ENCODE measurements around the gene TRAF1. TPM values are rescaled to one million over a fixed set of nuclear protein-coding genes. Genes with fewer than 3 reads are reported as not detected.

The TRAF1 gene
- total RNA-seq, 3 donors from 2014 or later, result 4.9 to 8.6 (median 7.3) TPM

DNA sequence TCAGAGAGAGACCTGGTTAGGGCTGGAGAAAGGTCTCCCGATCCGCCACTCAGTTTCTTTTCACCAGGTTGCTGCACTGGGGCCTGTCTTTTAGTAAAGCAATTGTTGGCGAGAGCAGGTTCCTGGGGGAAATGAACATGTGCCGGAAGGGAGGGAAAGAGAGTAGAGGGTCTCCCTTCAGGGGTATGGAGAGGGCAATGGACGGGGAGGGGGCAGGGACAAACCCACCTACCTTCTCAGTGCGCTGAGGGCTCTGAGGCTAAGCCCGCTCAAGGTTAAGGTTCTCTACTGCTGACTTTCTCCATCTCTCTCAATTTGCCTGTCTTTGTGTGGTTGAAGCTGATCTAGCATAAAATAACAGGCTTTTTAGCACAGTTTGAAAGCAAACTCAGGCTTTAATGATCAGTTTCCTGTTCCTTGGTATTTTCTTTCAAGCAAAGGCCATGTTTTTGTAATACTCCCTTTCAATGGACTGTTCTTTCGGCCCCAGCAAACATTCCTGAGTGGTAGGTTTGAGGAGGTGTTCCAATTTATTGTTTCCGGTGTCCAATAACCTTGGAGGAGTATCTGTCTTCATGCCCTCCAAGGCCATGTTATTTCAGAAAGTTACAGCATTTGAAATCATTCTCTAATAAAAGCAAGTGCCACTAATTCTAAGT is 25.5 kb upstream of the TRAF1 start:
- no peak for DNase-seq (ENCODE audit: low spot score in 2 of 2)
- Histone ChIP-seq H3K4me3 (no peak overlapping the region), H3K4me1 (no peaks in the 10 kb centered on the region), H3K27me3 (no peaks in the 10 kb centered on the region), H3K27ac (no peak overlapping the region), H3K9me3 (no peaks in the 10 kb centered on the region), H3K36me3 (no peaks in the 10 kb centered on the region)
- TF ChIP-seq POLR2AphosphoS5 (IDR thresholded peaks at IDR 0.05) (no peak), POLR2A (IDR thresholded peaks at IDR 0.05) (no peak)
- intact Hi-C loops (cut with DNase I; ENCODE audit: low total_unique reads), result no loop called here

DNA sequence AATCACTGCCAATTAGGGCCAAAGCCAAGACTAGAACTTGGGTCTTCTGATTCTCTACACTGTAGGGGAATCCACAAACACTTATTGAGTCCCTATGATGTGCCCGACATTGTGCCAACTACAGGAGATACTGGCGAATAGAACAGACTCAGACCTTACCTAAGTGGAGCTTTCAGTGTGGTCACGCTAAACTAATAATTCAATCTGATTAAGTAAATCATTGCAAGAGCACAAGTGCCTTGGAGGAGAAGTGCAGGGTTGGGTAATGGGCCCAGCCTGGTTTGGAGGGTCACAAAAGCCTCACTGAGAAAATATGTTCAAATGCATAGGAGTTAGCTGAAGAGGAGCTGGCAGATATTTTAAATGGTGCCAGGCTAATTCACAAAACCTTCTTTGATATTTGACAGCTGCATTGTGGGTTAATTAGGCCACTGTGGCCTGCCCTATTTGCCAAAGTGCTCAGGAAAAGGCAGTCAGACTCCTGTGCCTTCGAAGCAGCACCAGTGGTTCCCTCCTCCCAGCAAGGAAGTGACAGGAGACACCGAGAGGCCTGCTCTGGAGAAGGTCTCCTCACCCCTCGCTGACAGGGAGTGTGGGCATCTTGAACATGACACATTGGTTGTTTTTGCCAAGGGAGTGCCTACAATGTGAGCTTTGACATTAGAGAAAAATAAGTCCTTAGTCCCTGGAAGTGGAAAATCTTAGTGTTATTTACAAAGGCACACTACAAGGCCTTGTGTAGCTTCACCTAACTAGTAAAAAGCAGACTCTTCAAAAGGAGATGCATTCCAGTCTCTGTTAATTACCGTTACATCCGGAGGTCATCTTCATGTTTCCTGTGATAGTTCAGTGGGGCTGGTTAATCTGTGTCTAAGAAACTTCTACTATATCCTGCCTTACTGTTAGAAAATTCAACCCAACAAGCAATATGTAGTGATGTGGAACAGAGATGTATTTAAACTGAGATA is 24.1 kb upstream of the TRAF1 start:
- Histone ChIP-seq H3K4me3 (no peak overlapping the region), H3K27me3 (no peaks in the 10 kb centered on the region), H3K27ac (no peak overlapping the region), H3K36me3 (no peaks in the 10 kb centered on the region), H3K9me3 (no peaks in the 10 kb centered on the region), H3K4me1 (no peaks in the 10 kb centered on the region)
- TF ChIP-seq, protein P1, sequence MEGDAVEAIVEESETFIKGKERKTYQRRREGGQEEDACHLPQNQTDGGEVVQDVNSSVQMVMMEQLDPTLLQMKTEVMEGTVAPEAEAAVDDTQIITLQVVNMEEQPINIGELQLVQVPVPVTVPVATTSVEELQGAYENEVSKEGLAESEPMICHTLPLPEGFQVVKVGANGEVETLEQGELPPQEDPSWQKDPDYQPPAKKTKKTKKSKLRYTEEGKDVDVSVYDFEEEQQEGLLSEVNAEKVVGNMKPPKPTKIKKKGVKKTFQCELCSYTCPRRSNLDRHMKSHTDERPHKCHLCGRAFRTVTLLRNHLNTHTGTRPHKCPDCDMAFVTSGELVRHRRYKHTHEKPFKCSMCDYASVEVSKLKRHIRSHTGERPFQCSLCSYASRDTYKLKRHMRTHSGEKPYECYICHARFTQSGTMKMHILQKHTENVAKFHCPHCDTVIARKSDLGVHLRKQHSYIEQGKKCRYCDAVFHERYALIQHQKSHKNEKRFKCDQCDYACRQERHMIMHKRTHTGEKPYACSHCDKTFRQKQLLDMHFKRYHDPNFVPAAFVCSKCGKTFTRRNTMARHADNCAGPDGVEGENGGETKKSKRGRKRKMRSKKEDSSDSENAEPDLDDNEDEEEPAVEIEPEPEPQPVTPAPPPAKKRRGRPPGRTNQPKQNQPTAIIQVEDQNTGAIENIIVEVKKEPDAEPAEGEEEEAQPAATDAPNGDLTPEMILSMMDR (IDR thresholded peaks at IDR 0.05), result no peak
- no peak for TF ChIP-seq POLR2AphosphoS5 (IDR thresholded peaks at IDR 0.05)
- no peak for TF ChIP-seq POLR2A (IDR thresholded peaks at IDR 0.05)
- intact Hi-C loops (cut with DNase I; ENCODE audit: low total_unique reads), result no loop called here
- DNase-seq (ENCODE audit: low spot score in 2 of 2), result no peak

DNA sequence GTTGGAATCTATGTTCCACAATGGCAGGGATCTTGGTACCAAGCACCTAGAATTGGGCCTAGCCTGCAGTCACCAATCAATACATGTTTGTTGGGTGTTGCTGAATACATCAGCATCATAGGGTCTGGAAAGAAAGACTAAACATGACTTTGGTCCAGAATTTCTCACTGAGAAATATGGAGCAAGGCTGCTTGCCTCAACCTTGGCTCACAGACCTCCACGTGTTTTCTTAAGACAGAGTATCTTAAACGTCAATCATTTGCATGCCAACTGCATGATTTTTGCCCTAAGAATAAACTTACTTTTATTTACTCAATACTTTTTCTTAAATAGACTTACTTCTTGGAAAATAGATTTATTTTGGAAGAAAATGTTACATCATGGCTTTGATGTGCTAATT is 22.7 kb upstream of the TRAF1 start:
- Histone ChIP-seq H3K9me3 (no peaks in the 10 kb centered on the region), H3K27ac (no peak overlapping the region), H3K36me3 (no peaks in the 10 kb centered on the region), H3K27me3 (no peaks in the 10 kb centered on the region), H3K4me1 (no peaks in the 10 kb centered on the region), H3K4me3 (no peak overlapping the region)
- DNase-seq (ENCODE audit: low spot score in 2 of 2), result no peak
- intact Hi-C loops (cut with DNase I; ENCODE audit: low total_unique reads), result no loop called here
- TF ChIP-seq, protein P1 (IDR thresholded peaks at IDR 0.05), result no peak
- TF ChIP-seq POLR2AphosphoS5 (IDR thresholded peaks at IDR 0.05) (no peak), POLR2A (IDR thresholded peaks at IDR 0.05) (no peak)

DNA sequence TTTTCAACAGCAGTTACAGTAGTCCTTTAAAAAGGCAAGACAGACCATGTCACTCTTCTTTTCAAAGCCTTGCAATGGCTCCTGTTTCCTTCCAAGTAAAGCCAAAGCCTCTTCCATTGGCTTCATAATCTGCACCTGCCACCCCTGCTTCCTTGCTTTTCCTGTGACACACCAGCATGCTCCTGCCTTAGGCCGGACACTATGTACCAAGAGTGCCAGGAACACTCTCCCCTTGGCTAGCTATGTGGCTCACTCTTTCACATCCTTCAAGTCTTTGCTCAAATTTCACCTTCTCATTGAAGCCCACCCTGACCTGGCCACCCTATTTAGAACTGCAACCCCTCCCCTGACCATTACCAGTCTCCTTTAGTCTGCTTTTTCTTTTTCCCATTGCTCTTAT is 22.2 kb upstream of the TRAF1 start:
- no peak for DNase-seq (ENCODE audit: low spot score in 2 of 2)
- no peaks in the 10 kb centered on the region for H3K9me3 ChIP-seq
- no peaks in the 10 kb centered on the region for H3K4me1 ChIP-seq
- H3K27ac ChIP-seq, result no peak overlapping the region
- H3K27me3 ChIP-seq, result no peaks in the 10 kb centered on the region
- H3K36me3 ChIP-seq, result no peaks in the 10 kb centered on the region
- intact Hi-C loops (cut with DNase I; ENCODE audit: low total_unique reads), result no loop called here
- H3K4me3 ChIP-seq, result no peak overlapping the region
- TF ChIP-seq POLR2A (IDR thresholded peaks at IDR 0.05) (no peak), POLR2AphosphoS5 (IDR thresholded peaks at IDR 0.05) (no peak)
- TF ChIP-seq, protein P1 (IDR thresholded peaks at IDR 0.05), result no peak

DNA sequence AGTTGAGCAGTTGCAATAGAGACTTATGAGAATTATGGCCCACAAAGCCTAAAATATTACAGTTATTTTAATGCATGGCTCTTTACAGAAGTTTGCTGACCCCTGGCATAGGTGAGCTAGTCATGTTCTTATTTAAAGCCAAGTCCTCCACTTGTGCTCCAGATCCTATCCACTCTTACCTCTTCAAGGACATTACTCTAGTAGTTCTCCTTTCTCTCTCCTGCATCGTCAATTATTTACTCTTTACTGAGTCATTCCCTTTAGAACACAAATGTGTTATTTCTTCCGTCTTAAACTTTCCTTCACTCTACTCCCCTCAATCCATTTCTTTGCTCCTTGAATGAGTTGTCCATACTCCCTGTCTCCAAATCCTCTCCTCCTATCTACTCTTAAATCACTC is 20.6 kb upstream of the TRAF1 start:
- H3K4me1 ChIP-seq, result no peaks in the 10 kb centered on the region
- H3K36me3 ChIP-seq, result no peaks in the 10 kb centered on the region
- H3K4me3 ChIP-seq, result no peak overlapping the region
- intact Hi-C loops (cut with DNase I; ENCODE audit: low total_unique reads), result no loop called here
- TF ChIP-seq POLR2AphosphoS5 (IDR thresholded peaks at IDR 0.05), result no peak
- TF ChIP-seq, protein P1 (IDR thresholded peaks at IDR 0.05), result no peak
- TF ChIP-seq POLR2A (IDR thresholded peaks at IDR 0.05), result no peak
- H3K9me3 ChIP-seq, result no peaks in the 10 kb centered on the region
- no peak for DNase-seq (ENCODE audit: low spot score in 2 of 2)
- no peak overlapping the region for H3K27ac ChIP-seq
- H3K27me3 ChIP-seq, result no peaks in the 10 kb centered on the region

Data from breast epithelium (tissue), 4 donors.